NCI-H748 (cell line): ENCODE results near the gene ATP9A.
A peak's percentile ranks its signal among the peaks of the same experiment; 100 is the strongest.
"Not testable (repeated sequence)": the region's sequence is repeated elsewhere in the genome, so short reads cannot be mapped to it uniquely, and the experiment has no call there.

Experiments
- DNase-seq: peaks from one replicate; lab custom pipeline; 2025; ENCODE audit not compliant: unreplicated experiment; lab: John Stamatoyannopoulos, UW

ATP9A gene

DNA sequence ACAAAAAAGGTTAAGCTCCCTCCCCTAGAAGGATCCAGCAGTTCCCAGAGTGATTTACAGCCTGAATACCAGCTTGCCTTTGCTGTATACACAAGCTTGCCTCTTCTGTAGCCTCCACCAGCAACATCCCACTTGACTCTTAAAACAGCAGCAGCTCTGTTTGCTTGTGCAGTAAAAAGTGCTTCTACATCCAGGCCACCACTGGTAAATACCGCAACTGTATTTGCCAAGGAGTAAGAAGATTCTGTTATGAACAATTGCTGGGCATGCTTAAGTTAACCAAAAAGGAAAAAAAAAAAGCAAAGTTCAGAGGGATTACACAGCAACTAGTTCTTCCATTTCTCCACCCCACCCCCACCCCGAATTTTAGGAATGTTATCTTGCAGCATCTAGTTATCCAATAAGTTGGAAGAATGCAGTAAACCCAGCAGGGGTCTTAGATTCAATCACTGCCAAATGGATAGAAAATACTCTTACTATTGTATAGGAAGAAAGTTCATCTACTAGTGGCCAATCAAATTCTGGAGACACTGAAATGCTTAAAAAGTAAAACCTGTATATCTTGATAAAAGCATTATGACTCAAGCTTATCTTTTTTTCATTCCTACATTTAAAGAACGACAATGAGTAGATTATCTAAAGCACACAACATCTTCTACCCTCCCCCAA, 29.3 kb upstream of the ATP9A start:
- no peak for DNase-seq

DNA sequence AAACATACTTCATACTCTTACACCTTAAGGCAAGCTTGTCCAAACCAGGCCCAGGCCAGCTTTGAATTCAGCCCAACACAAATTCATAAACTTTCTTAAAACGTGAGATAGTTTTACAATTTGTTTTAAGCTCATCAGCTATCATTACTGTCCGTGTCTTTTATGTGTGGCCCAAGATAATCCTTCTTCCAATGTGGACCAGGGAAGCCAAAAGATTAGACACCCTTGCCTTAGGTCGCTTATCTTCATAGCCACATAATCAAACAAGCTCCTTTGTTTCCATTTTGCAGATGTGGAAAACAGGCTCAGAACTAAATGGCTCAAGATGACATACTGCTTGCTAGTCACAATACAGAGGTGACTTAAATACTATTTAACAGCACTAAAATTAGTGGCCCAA, 28.1 kb upstream of the ATP9A start:
- no peak for DNase-seq

GRCh38 chr20:51792960-51793359, 24.8 kb upstream of the ATP9A start:
- DNase-seq: no peak

- no peak for DNase-seq
These were observed 23.4 kb upstream of the ATP9A start for GRCh38 chr20:51791626-51792025.

GRCh38 chr20:51790256-51790655, 22.1 kb upstream of the ATP9A start:
- no peak for DNase-seq

- DNase-seq: no peak
These were observed 21.2 kb upstream of the ATP9A start for GRCh38 chr20:51789434-51789833.

- DNase-seq: no peak
These were observed 20.6 kb upstream of the ATP9A start for GRCh38 chr20:51788822-51789221.

DNA sequence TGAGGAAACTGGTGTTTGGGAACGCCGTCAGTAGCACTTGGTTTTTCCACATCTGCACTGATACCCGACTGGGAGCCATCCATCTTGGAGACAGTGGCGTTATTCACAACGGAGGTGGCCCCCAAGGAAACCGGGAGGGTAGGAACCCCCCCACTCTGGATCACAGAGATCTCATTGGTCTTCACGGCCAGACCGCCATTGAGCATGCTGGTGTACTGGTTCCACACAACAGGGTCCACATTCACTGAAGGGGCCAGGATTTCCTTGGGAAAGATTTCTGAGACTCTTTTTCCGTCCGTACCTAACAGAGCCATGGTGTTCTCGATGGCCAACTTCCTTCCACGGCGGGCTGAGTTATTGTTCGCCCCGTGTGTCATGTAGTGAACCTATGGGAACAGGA, 16.1 kb upstream of the ATP9A start:
- no peak for DNase-seq

DNA sequence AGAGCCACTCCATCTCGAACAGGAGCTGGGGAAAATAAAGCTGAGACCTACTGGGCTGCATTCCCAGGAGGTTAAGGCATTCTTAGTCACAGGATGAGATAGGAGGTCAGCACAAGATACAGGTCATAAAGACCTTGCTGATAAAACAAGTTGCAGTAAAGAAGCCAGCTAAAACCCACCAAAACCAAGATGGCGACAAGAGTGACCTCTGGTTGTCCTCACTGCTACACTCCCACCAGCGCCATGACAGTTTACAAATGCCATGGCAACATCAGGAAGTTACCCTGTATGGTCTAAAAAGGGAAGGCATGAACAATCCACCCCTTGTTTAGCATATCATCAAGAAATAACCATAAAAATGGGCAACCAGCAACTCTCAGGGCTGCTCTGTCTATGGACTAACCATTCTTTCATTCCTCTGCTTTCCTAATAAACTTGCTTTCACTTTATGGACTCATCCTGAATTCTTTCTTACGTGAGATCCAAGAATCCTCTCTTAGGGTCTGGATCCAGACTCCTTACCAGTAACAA, 10.1 kb upstream of the ATP9A start:
- not testable (repeated sequence) for DNase-seq

GRCh38 chr20:51775241-51775640, 7.1 kb upstream of the ATP9A start:
- DNase-seq: no peak

DNA sequence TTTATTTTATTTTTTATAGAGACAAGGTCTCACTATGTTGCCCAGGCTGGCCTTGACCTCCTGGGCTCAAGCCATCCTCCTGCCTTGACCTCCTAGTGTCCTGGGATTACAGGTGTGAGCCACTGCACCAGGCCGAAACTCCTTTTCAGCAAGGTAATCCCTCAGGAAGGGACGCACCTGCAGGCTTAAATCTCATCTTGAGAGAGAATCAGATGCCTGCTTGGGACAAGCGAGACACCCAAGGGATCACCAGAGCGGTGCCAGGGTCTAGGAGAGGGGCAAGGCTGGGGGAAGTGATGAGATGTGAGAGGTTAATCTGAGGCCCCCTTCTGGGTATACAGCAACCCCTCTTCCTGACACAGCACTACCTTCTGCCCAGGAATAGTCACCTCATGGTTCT, 4.0 kb upstream of the ATP9A start:
- DNase-seq: no peak

DNA sequence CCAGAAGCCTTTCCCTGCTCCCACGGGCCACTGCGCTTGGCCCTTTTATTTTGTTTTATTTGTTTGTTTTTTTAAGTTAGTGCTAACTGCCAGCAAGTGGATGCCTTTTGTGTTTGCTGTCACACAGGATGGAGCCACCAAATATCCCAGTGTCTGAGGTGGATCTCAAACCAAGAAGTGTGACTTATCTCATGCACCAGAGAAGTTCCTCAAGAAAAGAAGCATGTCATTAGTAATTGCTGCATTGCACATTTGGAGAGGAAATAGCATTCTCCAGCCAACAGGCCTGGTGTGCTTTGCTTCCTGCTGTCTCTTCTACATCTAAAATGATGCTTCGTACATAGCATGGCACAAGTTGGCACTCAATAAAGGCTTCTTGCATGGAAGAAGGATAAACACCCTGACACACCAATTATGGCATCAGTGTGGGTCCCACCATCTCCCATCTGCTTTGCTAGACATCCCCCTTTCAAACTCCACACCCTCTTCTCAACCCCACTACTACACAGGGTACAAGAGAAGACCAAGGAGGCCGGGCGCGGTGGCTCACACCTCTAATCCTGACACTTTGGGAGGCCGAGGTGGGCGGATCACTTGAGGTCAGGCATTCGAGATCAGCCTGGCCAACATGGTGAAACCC, 1.9 kb upstream of the ATP9A start:
- no peak for DNase-seq

GRCh38 chr20:51768759-51769517, 748 bp upstream of the ATP9A start:
- no peak for DNase-seq

DNA sequence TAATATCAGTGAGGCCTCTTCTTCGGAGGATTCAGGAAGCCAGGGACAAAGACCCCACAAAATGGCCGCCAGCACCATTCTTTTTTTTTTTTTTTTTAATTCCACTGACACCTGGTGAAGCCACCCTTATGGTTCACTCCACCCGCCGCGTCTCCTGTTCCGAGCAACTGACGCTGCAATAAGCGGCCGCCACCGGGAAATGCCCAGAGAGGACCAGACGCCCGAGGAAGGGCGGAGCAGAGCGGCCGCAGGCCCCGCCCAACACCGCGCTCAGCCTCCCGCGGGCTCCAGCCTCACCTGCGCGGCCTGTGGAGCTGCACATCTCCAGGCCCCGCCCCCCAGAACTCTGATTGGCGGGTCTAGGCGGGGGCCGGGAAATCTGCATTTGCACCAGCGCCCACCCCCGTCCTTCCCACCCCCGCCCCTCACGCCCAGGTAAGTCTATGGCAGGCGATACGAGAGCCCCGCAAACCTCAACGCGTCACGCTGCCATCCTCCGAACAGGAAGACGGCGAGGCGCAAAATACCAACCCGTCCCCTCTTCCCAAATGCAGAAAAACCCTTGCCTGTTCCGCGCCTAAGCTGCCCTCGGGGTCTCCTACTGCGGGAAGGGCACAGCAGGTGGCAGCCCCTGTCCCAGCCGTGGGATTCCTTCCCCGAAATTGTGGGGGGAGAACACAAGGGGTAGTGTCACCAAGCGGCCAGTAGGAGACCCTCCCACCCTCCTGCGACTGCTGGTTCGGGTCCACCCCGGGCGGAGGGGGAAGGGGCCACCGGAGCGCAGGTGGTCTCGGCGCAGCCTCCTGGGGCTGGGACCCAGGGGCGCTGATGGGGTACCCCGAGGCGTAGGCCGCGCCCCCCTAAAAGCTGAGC, 960 bp downstream of the ATP9A start:
- peak; percentile 93 for DNase-seq

GRCh38 chr20:51765381-51765780, 2.8 kb downstream of the ATP9A start:
- DNase-seq: not testable (repeated sequence)

DNA sequence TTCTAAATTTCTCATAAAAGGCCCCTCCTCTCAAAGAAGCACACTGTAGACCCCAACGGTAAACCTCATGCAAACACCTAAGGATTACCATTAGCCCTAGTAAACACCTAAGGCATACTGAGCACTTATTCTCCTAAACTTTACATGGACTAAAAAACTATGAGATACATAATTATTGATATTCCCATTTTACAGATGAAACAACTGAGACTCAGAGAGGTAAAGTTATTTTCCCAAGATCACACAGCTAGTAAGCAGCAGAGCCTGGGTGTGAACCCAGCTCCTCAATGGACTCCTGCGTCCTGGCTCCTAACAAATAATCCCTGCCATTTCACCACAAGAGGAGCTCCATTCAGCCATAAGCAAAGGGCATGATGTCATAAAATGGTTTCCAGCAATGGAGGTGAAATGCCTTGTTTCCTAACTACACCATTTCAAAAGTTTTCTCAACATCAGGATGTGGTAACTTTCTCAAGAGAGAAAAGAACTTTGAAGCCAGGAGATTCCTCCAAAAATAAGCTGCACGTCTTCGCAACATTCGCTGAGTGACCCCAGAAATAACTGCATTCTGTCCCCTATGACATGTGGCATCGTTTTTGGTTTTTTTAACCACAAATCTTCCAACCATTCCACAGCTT, 4.1 kb downstream of the ATP9A start:
- DNase-seq: no peak

DNA sequence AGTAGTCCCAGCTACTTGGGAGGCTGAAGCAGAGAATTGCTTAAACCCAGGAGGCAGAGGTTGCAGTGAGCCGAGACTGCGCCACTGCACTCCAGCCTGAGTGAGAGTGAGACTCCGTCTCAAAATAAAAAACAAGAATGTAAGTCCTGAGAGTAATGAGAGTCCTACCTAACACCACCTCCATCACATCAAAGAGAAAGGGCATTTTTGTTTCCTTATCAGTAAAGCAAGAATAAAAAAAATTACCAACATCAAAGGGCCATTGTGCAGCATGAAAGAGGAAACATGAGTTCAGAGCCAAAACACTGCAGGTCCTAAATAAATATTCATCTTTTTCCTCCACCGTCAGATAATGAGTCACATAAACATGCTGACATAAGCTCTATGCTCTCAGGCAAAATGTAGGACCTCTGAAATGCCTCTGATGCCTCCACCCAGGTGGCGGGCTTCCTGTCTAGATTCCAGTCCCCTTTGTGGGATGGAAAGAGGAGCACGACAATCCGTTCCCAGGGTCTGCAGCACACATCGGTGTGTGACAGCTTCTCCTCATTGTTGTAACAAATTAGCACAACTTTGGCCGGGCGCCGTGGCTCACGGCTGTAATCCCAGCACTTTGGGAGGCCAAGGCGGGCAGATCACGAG, 7.2 kb downstream of the ATP9A start:
- no peak for DNase-seq

GRCh38 chr20:51759769-51760510, 8.2 kb downstream of the ATP9A start:
- DNase-seq: no peak

DNA sequence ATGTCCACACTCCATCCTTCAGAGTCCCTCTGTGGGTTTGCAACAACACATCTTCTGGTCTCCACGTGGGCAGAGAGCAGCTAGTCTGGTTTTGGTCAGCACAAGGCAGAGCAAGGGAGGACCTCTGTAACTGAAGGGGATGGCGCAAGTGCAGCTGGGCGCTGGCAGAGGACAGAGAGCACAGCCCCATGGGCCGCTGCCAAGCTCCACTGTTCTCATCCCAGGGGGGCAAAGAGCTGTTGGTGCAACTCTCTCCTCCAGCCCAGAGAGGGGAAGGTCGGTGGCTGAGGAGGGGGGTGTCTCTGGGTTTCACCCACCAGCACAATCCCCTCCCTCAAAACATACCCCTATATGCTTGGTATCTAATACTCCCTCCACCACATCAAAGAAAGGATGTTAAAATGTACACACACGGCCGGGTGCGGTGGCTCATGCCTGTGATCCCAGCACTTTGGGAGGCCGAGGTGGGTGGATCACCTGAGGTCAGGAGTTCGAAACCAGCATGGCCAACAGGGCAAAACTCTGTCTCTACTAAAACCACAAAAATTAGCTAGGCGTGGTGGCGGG, 9.1 kb downstream of the ATP9A start:
- no peak for DNase-seq
